HG03432 (cell line): Measurements from ENCODE around the gene MPV17L2.

Experiments used
- ATAC-seq: cut with Tn5 transposase; IDR thresholded peaks from one replicate; pipeline ENCODE4 v1.9.1; 2021; ENCODE audit warnings: mild to moderate bottlenecking, moderate library complexity; ENCODE audit not compliant: unreplicated experiment

The MPV17L2 gene

GRCh38 chr19:18160493-18160970 is 32.5 kb upstream of the MPV17L2 start:
- no peak for ATAC-seq

- ATAC-seq, result peak; percentile 70
Observed at GRCh38 chr19:18160971-18161635, 31.9 kb upstream of the MPV17L2 start.

GRCh38 chr19:18161636-18162002 is 31.4 kb upstream of the MPV17L2 start:
- peak; percentile 3 for ATAC-seq

- ATAC-seq, result no peak
Observed at GRCh38 chr19:18164072-18164471, 28.9 kb upstream of the MPV17L2 start.

GRCh38 chr19:18165794-18166544 is 27.0 kb upstream of the MPV17L2 start:
- no peak for ATAC-seq

GRCh38 chr19:18167011-18167410 is 26.0 kb upstream of the MPV17L2 start:
- ATAC-seq, result no peak

- peak; percentile 27 for ATAC-seq
Observed at GRCh38 chr19:18167975-18168645, 24.9 kb upstream of the MPV17L2 start.

GRCh38 chr19:18168673-18169381 is 24.2 kb upstream of the MPV17L2 start:
- ATAC-seq, result no peak

GRCh38 chr19:18170714-18171255 is 22.2 kb upstream of the MPV17L2 start:
- peak; percentile 24 for ATAC-seq

GRCh38 chr19:18171605-18172327 is 21.3 kb upstream of the MPV17L2 start:
- no peak for ATAC-seq

- no peak for ATAC-seq
Observed at GRCh38 chr19:18172331-18173053, 20.5 kb upstream of the MPV17L2 start.

- ATAC-seq, result peak; percentile 8
Observed at GRCh38 chr19:18173054-18173571, 19.9 kb upstream of the MPV17L2 start.

- peak; percentile 57 for ATAC-seq
Observed at GRCh38 chr19:18173572-18174288, 19.3 kb upstream of the MPV17L2 start, which contains the start of gene IFI30. Gene IFI30, plus strand, starts transcription at chr19:18173813. Its CDS starts 29 bp downstream, at chr19:18173842.

GRCh38 chr19:18174983-18175382 is 18.0 kb upstream of the MPV17L2 start:
- no peak for ATAC-seq

GRCh38 chr19:18176367-18177310 is 16.4 kb upstream of the MPV17L2 start:
- no peak for ATAC-seq

GRCh38 chr19:18179957-18180356 is 13.1 kb upstream of the MPV17L2 start:
- ATAC-seq, result no peak

GRCh38 chr19:18183529-18183928 is 9.5 kb upstream of the MPV17L2 start:
- no peak for ATAC-seq
